ENCODE measurements around the gene AZU1. TPM values are rescaled to one million over a fixed set of nuclear protein-coding genes. Genes with fewer than 3 reads are reported as not detected.

The AZU1 gene
- total RNA-seq, 1 experiment from 2014 or later: not detected

DNA sequence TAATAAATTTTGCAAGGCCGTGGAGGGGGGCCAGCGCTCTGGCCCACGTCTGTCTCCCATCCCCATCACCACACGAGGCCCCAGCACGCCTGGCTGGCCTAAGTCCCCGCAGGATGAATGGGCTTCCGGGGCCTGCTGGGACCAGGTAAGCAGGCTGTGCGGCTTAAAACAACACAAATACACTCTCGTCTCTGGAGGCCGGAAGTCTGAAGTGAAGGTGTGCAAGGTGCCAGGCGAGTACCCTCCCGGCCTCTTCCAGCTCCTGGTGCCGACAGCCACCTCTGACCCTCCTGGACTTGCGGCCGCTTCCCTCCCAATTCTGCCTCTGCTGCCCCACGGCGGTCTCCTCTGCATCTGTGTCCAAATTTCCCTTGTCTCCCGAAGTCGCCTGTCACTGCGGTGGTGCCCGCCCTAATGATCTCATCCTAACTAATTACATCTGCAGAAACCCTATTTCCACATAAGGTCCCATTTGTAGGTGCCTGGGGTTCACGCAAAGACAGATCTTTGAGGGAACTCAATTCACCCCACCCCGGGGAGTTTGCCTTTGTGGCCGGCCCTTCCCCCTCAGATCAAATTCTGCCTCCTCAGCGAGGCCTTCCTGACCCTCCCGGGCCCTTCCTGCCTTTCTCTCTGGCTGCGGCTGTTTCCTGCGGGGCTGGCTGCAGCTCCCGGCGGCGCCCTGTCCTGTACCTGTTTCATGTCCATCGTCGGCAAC lies 38.5 kb upstream of the AZU1 start:
- Histone ChIP-seq H4K20me1 (ENCODE audit: insufficient read depth) (no peaks in the 10 kb centered on the region), H3K79me2 (ENCODE audit: insufficient read depth, low read length) (no peaks in the 10 kb centered on the region), H3K9me2 (ENCODE audit: insufficient read depth) (no peaks in the 10 kb centered on the region), H3K36me3 (ENCODE audit: control insufficient read depth in 1 of 2, insufficient read depth in 2 of 2, low read length in 2 of 2) (no peaks in the 10 kb centered on the region), H3K9ac (ENCODE audit: low read length) (no peak overlapping the region), H3K4me3 (replicated peaks in 1 of 2; ENCODE audit: low read depth in 1 of 2, low read length in 2 of 2) (no peak overlapping the region), H3K4me2 (ENCODE audit: low read length) (no peak overlapping the region), H3K27me3 (ENCODE audit: insufficient read depth, low read length) (no peaks in the 10 kb centered on the region), H3K9me3 (ENCODE audit: control insufficient read depth in 1 of 2, insufficient read depth in 1 of 2, low read depth in 1 of 2, low read length in 2 of 2) (no peaks in the 10 kb centered on the region), H2AFZ (ENCODE audit: low read depth, low read length, poor library complexity, severe bottlenecking) (no peak overlapping the region), H3K4me1 (ENCODE audit: control insufficient read depth in 1 of 2, insufficient read depth in 2 of 2, low read length in 2 of 2) (peaks cover 8% of the 10 kb centered on the region in 2 experiments), H3K27ac (ENCODE audit: low read depth, low read length) (no peak overlapping the region)
- ATAC-seq (no peak), DNase-seq (ENCODE audit: low read depth, low spot score) (no peak)
- TF ChIP-seq JUND (IDR thresholded peaks at IDR 0.05) (no peak), POLR2AphosphoS5 (IDR thresholded peaks at IDR 0.05; ENCODE audit: low read depth, low read length) (no peak), CTCF (IDR thresholded peaks at IDR 0.05 in 2 of 3, conservative IDR thresholded peaks at IDR 0.05 in 1 of 3; ENCODE audit: borderline replicate concordance in 1 of 3, insufficient read depth in 1 of 3, low read depth in 2 of 3, low read length in 2 of 3) (no peak), SP1 (IDR thresholded peaks at IDR 0.05; ENCODE audit: low read depth) (no peak), CBX3 (IDR thresholded peaks at IDR 0.05; ENCODE audit: low read depth) (no peak), YY1 (IDR thresholded peaks at IDR 0.05; ENCODE audit: extremely low read depth, insufficient replicate concordance, low read depth, low read length) (no peak), TCF7L2 (IDR thresholded peaks at IDR 0.05; ENCODE audit: borderline replicate concordance, extremely low read depth, insufficient read depth, insufficient read length) (no peak), SIN3A (IDR thresholded peaks at IDR 0.05; ENCODE audit: low read depth) (no peak), ATF3 (IDR thresholded peaks at IDR 0.05) (no peak), ZNF274 (IDR thresholded peaks at IDR 0.05; ENCODE audit: low read depth, low read length) (no peak), ELF1 (IDR thresholded peaks at IDR 0.05; ENCODE audit: borderline replicate concordance, low read depth) (no peak), CEBPB (IDR thresholded peaks at IDR 0.05; ENCODE audit: low read depth) (no peak), ZFX (IDR thresholded peaks at IDR 0.05) (no peak)
- TF ChIP-seq, protein P1, sequence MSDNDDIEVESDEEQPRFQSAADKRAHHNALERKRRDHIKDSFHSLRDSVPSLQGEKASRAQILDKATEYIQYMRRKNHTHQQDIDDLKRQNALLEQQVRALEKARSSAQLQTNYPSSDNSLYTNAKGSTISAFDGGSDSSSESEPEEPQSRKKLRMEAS (IDR thresholded peaks at IDR 0.05): no peak
- intact Hi-C loops (cut with micrococcal nuclease): no loop called here
- ChIA-PET POLR2A (no interaction called here), CTCF (no interaction called here), RAD21 (ENCODE audit: low non-redundant PET in 1 of 2, low total read pairs in 2 of 2, uncharacterized antibody in 2 of 2, unreplicated experiment in 2 of 2) (no interaction called here)
- no TSS peak for BruUV-seq (replicated peaks)

All from HCT116 (cell line).